Loucy (cell line): Measurements from ENCODE around the gene GAL3ST2.

Source experiments
- EZH2phosphoT487 ChIP-seq: fragments of 200-600 bp; IDR thresholded peaks from 2 replicates; pipeline ENCODE4 v1.6.1; 2018; ENCODE audit warnings: antibody characterized with exemption, mild to moderate bottlenecking, moderate library complexity, borderline replicate concordance
- TF ChIP-seq, protein P1 (sequence below): fragments of 200-600 bp; sonication (generic); conservative IDR thresholded peaks from 2 replicates; pipeline ENCODE4 v1.5.1; 2014; ENCODE audit warnings: mild to moderate bottlenecking, antibody characterized with exemption, low read length

DNA sequence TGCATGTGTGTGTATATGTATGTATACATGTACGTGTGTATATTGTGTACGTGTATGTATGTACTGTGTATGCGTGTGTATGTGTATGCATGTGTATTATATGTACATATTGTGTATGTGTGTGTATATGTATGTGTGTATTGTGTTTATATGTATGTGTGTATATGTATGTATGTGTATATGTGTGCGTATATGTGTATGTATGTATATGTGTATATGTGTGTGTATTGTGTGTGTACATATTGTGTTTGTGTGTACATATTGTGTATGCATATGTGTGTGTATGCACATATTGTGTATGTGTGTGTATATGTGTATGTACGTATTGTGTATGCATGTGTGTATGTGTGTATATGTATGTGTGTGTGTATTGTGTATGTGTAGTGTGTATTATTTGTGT is 16.8 kb downstream of the GAL3ST2 start:
- TF ChIP-seq, protein P1, sequence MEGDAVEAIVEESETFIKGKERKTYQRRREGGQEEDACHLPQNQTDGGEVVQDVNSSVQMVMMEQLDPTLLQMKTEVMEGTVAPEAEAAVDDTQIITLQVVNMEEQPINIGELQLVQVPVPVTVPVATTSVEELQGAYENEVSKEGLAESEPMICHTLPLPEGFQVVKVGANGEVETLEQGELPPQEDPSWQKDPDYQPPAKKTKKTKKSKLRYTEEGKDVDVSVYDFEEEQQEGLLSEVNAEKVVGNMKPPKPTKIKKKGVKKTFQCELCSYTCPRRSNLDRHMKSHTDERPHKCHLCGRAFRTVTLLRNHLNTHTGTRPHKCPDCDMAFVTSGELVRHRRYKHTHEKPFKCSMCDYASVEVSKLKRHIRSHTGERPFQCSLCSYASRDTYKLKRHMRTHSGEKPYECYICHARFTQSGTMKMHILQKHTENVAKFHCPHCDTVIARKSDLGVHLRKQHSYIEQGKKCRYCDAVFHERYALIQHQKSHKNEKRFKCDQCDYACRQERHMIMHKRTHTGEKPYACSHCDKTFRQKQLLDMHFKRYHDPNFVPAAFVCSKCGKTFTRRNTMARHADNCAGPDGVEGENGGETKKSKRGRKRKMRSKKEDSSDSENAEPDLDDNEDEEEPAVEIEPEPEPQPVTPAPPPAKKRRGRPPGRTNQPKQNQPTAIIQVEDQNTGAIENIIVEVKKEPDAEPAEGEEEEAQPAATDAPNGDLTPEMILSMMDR = no peak
- TF ChIP-seq EZH2phosphoT487 = no peak
